Endothelial cell (in vitro differentiated cells): ENCODE measurements around the gene ARL6IP4. TPM values are rescaled to one million over a fixed set of nuclear protein-coding genes. Genes with fewer than 3 reads are reported as not detected.
A peak's percentile ranks its signal among the peaks of the same experiment; 100 is the strongest.

Source experiments
- DNase-seq: peaks from one replicate; pipeline ENCODE4 v3.0.0; 2021; ENCODE audit warnings: low spot score
- H3K27ac Mint-ChIP-seq: one replicate; pipeline ENCODE4 v1.8.0; 2021; ENCODE audit warnings: mixed read lengths, inconsistent platforms; ENCODE audit not compliant: unreplicated experiment
- H3K27me3 Mint-ChIP-seq: one replicate; pipeline ENCODE4 v1.8.0; 2021; ENCODE audit warnings: mild to moderate bottlenecking, moderate library complexity, mixed read lengths, inconsistent platforms; ENCODE audit not compliant: unreplicated experiment
- H3K36me3 Mint-ChIP-seq: one replicate; pipeline ENCODE4 v1.8.0; 2021; ENCODE audit warnings: mild to moderate bottlenecking, low read depth, mixed read lengths, inconsistent platforms; ENCODE audit not compliant: unreplicated experiment
- H3K4me1 Mint-ChIP-seq: one replicate; pipeline ENCODE4 v1.8.0; 2021; ENCODE audit warnings: mild to moderate bottlenecking, mixed read lengths, inconsistent platforms; ENCODE audit not compliant: unreplicated experiment
- H3K4me3 Mint-ChIP-seq: one replicate; pipeline ENCODE4 v1.8.0; 2021; ENCODE audit warnings: mild to moderate bottlenecking, mixed read lengths, inconsistent platforms; ENCODE audit not compliant: unreplicated experiment
- H3K9me3 Mint-ChIP-seq: one replicate; pipeline ENCODE4 v1.8.0; 2021; ENCODE audit warnings: mixed read lengths, inconsistent platforms; ENCODE audit not compliant: unreplicated experiment
- CTCF ChIP-seq: fragments of 200-600 bp; sonication (generic); IDR thresholded peaks from one replicate; pipeline ENCODE4 v1.5.0; 2021; ENCODE audit warnings: antibody characterized with exemption; ENCODE audit not compliant: unreplicated experiment
- total RNA-seq: library from RNA; stranded (reverse); fragmentation: NEBNext Ultra II Directional; extraction: Animal tissue kit (Norgen Biotek cat#: 25700); gene quantifications from one replicate; pipeline ENCODE4 v1.2.1, GENCODE V29; 2021; ENCODE audit not compliant: unreplicated experiment

ARL6IP4 gene
- total RNA-seq, 1 donor from 2014 or later: 151 TPM

DNA sequence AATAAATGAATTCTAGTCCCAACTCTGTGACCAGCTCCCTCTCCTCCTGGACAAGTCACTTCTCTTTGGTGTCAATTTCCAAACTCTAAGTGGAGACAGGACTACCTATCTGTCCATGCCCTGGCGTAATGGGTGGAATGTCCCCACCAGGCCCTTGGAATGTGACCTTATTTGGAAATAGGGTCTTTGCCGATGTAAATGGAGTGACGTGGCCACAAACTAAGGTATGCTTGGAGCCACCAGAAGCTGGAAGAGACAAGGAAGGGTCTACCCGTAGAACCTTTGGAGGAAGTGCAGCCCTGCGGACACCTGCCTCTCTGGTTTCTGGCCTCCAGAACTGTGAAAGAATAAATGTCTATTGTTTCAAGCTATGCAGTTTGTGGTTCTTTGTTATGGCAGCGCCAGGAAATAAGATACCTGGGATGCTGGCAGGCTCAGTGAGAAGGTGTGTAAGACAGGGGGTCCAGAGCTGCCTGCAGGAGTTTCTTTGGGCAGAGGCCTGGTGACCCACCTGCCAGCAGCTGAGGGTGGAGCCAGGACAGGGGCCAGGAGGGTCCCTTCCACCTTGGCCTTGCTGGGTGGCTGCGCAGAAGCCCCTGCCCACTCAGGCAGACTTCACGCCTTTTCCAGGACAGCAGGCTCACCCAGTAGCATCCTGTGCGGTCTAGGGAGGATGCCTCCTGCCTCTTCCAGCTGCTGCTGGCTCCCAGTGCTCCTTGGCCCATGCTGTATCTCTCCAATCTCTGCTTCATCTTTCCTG lies 45.8 kb downstream of the ARL6IP4 start:
- no peak for DNase-seq
- Mint-ChIP-seq H3K4me1 (no peaks in the 10 kb centered on the region), H3K27me3 (peaks cover 3% of the 10 kb centered on the region), H3K27ac (no peak overlapping the region), H3K9me3 (no peaks in the 10 kb centered on the region), H3K36me3 (peaks cover 9% of the 10 kb centered on the region), H3K4me3 (no peak overlapping the region)
- TF ChIP-seq CTCF: no peak

GRCh38 chr12:123027726-123028445 lies 47.4 kb downstream of the ARL6IP4 start:
- Mint-ChIP-seq H3K27ac (no peak overlapping the region), H3K4me3 (no peak overlapping the region), H3K4me1 (no peaks in the 10 kb centered on the region), H3K27me3 (peaks cover 7% of the 10 kb centered on the region), H3K36me3 (peaks cover 9% of the 10 kb centered on the region), H3K9me3 (no peaks in the 10 kb centered on the region)
- no peak for DNase-seq
- no peak for TF ChIP-seq CTCF

DNA sequence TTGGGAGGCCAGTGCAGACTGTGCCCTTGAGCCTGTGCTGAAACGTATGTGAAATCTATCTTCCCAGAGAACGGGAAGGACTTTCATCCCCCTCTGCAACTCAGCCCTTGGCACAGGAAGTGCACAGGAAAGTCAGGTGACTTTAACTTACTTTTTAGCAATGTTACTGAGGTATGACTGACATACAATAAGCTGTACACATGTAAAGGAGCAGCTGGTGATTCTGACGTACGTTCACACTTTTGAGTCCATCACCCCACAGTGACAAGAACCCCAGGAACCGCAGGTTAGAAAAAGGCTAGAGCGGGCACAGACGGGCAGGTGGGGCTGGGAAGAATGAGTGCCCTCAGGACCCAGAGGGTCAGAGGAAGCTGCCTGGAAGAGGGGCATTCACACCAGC lies 48.0 kb downstream of the ARL6IP4 start:
- H3K27ac Mint-ChIP-seq: no peak overlapping the region
- peaks cover 11% of the 10 kb centered on the region for H3K36me3 Mint-ChIP-seq
- no peak for DNase-seq
- no peak overlapping the region for H3K4me3 Mint-ChIP-seq
- H3K4me1 Mint-ChIP-seq: no peaks in the 10 kb centered on the region
- H3K9me3 Mint-ChIP-seq: no peaks in the 10 kb centered on the region
- no peak for TF ChIP-seq CTCF
- peaks cover 7% of the 10 kb centered on the region for H3K27me3 Mint-ChIP-seq

DNA sequence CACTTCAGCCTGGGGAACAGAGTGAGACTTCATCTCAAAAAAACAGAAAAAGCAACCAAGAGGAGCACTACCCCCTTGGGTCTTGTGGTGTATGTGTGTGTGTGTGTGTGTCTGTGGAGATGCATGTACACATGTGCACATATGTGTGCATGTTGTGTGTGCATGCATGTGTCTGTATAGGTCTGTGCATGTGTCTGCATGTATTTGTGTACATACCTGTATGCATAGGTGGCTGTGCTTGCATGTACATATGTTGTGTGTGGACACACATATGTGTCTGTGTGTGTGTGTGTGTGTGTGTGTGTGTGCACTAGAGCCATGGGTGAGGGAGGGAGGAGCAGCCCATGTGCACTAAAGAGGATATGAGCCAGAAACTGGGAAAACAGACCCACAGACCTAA lies 49.1 kb downstream of the ARL6IP4 start:
- no peak for TF ChIP-seq CTCF
- peak overlapping the region; percentile 65 for H3K4me3 Mint-ChIP-seq
- peaks cover 7% of the 10 kb centered on the region for H3K27me3 Mint-ChIP-seq
- H3K9me3 Mint-ChIP-seq: no peaks in the 10 kb centered on the region
- no peaks in the 10 kb centered on the region for H3K4me1 Mint-ChIP-seq
- DNase-seq: no peak
- H3K36me3 Mint-ChIP-seq: peaks cover 18% of the 10 kb centered on the region
- peak overlapping the region; percentile 48 for H3K27ac Mint-ChIP-seq

GRCh38 chr12:123030686-123031085 lies 50.2 kb downstream of the ARL6IP4 start:
- TF ChIP-seq CTCF: no peak
- Mint-ChIP-seq H3K27ac (no peak overlapping the region), H3K36me3 (peaks cover 18% of the 10 kb centered on the region), H3K4me1 (no peaks in the 10 kb centered on the region), H3K9me3 (no peaks in the 10 kb centered on the region), H3K4me3 (no peak overlapping the region), H3K27me3 (peaks cover 7% of the 10 kb centered on the region)
- DNase-seq: no peak
